DOHH2 (cell line): ENCODE data around the gene FHOD3.

Experiments
- H3F3A ChIP-seq: fragments of 200-600 bp; sonication (generic), shearing (Covaris generic); 2 replicates; pipeline ENCODE4 v1.6.0; 2016; ENCODE audit warnings: antibody characterized with exemption, mild to moderate bottlenecking; ENCODE audit not compliant: control insufficient read depth, insufficient read depth
- H3K27ac ChIP-seq: fragments of 200-600 bp; sonication (generic); 2 replicates; pipeline ENCODE4 v1.5.1; 2014; ENCODE audit warnings: low read depth, mild to moderate bottlenecking, low read length, moderate library complexity
- H3K27me3 ChIP-seq: fragments of 200-600 bp; sonication (generic); 2 replicates; pipeline ENCODE4 v1.6.1; 2014; ENCODE audit warnings: mild to moderate bottlenecking, low read length, mixed read lengths; ENCODE audit not compliant: control insufficient read depth
- H3K36me3 ChIP-seq: fragments of 200-600 bp; sonication (generic); 2 replicates; pipeline ENCODE4 v1.6.1; 2014; ENCODE audit warnings: mild to moderate bottlenecking, low read length, moderate library complexity, mixed read lengths; ENCODE audit not compliant: control insufficient read depth
- H3K4me1 ChIP-seq: fragments of 200-600 bp; sonication (generic); 2 replicates; pipeline ENCODE4 v1.6.1; 2014; ENCODE audit warnings: mild to moderate bottlenecking, low read length, mixed read lengths; ENCODE audit not compliant: control insufficient read depth
- H3K4me2 ChIP-seq: fragments of 200-600 bp; sonication (generic); 2 replicates; pipeline ENCODE4 v1.6.0; 2014; ENCODE audit warnings: mild to moderate bottlenecking, low read length, moderate library complexity
- H3K4me3 ChIP-seq: fragments of 200-600 bp; sonication (generic); 2 replicates; pipeline ENCODE4 v1.5.1; 2014; ENCODE audit warnings: mild to moderate bottlenecking, low read length, mixed read lengths
- H3K79me2 ChIP-seq: fragments of 200-600 bp; sonication (generic); 2 replicates; pipeline ENCODE4 v1.6.1; 2014; ENCODE audit warnings: mild to moderate bottlenecking, low read length, mixed read lengths; ENCODE audit not compliant: control insufficient read depth
- H3K9me2 ChIP-seq: fragments of 200-600 bp; sonication (generic); replicated peaks from 2 replicates; pipeline ENCODE4 v1.6.1; 2014; ENCODE audit warnings: mild to moderate bottlenecking, low read length, mixed read lengths; ENCODE audit not compliant: control insufficient read depth
- H3K9me3 ChIP-seq: fragments of 200-600 bp; sonication (generic); 2 replicates; pipeline ENCODE4 v1.6.1; 2014; ENCODE audit warnings: antibody characterized with exemption, low read length, mixed read lengths; ENCODE audit not compliant: control insufficient read depth, insufficient read depth
- H4K20me1 ChIP-seq: fragments of 200-600 bp; sonication (generic); 2 replicates; pipeline ENCODE4 v1.6.0; 2014; ENCODE audit warnings: low read depth, mild to moderate bottlenecking, antibody characterized with exemption, low read length, moderate library complexity; ENCODE audit not compliant: control insufficient read depth, insufficient read depth
- CTCF ChIP-seq: fragments of 200-600 bp; sonication (generic); IDR thresholded peaks from one replicate; pipeline ENCODE4 v1.5.1; 2014; ENCODE audit warnings: antibody characterized with exemption, mild to moderate bottlenecking, low read depth, low read length; ENCODE audit not compliant: poor library complexity, severe bottlenecking
- EZH2phosphoT487 ChIP-seq: fragments of 200-600 bp; sonication (generic); IDR thresholded peaks from 2 replicates; pipeline ENCODE4 v1.6.1; 2017; ENCODE audit warnings: borderline replicate concordance, mild to moderate bottlenecking, antibody characterized with exemption, low read length, moderate library complexity, mixed read lengths

FHOD3 gene

GRCh38 chr18:36709315-36709714, 411.8 kb downstream of the FHOD3 start:
- H3K27me3 ChIP-seq: no peaks in the 10 kb centered on the region
- H3F3A ChIP-seq: peaks cover 7% of the 10 kb centered on the region; the same call in 1 of the 2 replicates
- H3K9me3 ChIP-seq: no peaks in the 10 kb centered on the region
- H3K4me2 ChIP-seq: no peak overlapping the region
- H3K4me1 ChIP-seq: peaks cover 29% of the 10 kb centered on the region
- TF ChIP-seq CTCF (no peak), EZH2phosphoT487 (no peak)
- H3K79me2 ChIP-seq: peaks cover 34% of the 10 kb centered on the region
- no peak overlapping the region for H3K4me3 ChIP-seq
- peaks cover 15% of the 10 kb centered on the region for H3K36me3 ChIP-seq
- no peaks in the 10 kb centered on the region for H4K20me1 ChIP-seq
- no peak overlapping the region for H3K27ac ChIP-seq
- no peaks in the 10 kb centered on the region for H3K9me2 ChIP-seq

GRCh38 chr18:36711014-36711725, 413.7 kb downstream of the FHOD3 start:
- no peak overlapping the region for H3K4me3 ChIP-seq
- peaks cover 23% of the 10 kb centered on the region for H3K36me3 ChIP-seq
- no peaks in the 10 kb centered on the region for H3K9me3 ChIP-seq
- no peaks in the 10 kb centered on the region for H4K20me1 ChIP-seq
- no peaks in the 10 kb centered on the region for H3K9me2 ChIP-seq
- H3K4me2 ChIP-seq: no peak overlapping the region
- peaks cover 7% of the 10 kb centered on the region; the same call in 1 of the 2 replicates for H3F3A ChIP-seq
- H3K4me1 ChIP-seq: peaks cover 47% of the 10 kb centered on the region
- no peak for TF ChIP-seq CTCF
- TF ChIP-seq EZH2phosphoT487: no peak
- H3K79me2 ChIP-seq: peaks cover 19% of the 10 kb centered on the region
- H3K27ac ChIP-seq: no peak overlapping the region
- no peaks in the 10 kb centered on the region for H3K27me3 ChIP-seq

- Histone ChIP-seq H3K4me2 (no peak overlapping the region), H3K4me1 (peaks cover 55% of the 10 kb centered on the region), H3K9me3 (no peaks in the 10 kb centered on the region), H3K4me3 (no peak overlapping the region), H3K9me2 (no peaks in the 10 kb centered on the region), H3K27me3 (no peaks in the 10 kb centered on the region), H4K20me1 (no peaks in the 10 kb centered on the region), H3F3A (peaks cover 7% of the 10 kb centered on the region; the same call in 1 of the 2 replicates), H3K27ac (no peak overlapping the region), H3K79me2 (peaks cover 12% of the 10 kb centered on the region), H3K36me3 (peaks cover 23% of the 10 kb centered on the region)
- TF ChIP-seq EZH2phosphoT487: no peak
- TF ChIP-seq CTCF: no peak
These were observed 414.4 kb downstream of the FHOD3 start for GRCh38 chr18:36711813-36712444.
